HG02884 (cell line): ENCODE data around the gene SYNPR.
A peak's percentile ranks its signal among the peaks of the same experiment; 100 is the strongest.
"Not testable (repeated sequence)": the region's sequence is repeated elsewhere in the genome, so short reads cannot be mapped to it uniquely, and the experiment has no call there.

Experiments used
- ATAC-seq: cut with Tn5 transposase; IDR thresholded peaks from one replicate; pipeline ENCODE4 v1.9.1; 2021; ENCODE audit warnings: mild to moderate bottlenecking, moderate library complexity; ENCODE audit not compliant: unreplicated experiment

Gene SYNPR

DNA sequence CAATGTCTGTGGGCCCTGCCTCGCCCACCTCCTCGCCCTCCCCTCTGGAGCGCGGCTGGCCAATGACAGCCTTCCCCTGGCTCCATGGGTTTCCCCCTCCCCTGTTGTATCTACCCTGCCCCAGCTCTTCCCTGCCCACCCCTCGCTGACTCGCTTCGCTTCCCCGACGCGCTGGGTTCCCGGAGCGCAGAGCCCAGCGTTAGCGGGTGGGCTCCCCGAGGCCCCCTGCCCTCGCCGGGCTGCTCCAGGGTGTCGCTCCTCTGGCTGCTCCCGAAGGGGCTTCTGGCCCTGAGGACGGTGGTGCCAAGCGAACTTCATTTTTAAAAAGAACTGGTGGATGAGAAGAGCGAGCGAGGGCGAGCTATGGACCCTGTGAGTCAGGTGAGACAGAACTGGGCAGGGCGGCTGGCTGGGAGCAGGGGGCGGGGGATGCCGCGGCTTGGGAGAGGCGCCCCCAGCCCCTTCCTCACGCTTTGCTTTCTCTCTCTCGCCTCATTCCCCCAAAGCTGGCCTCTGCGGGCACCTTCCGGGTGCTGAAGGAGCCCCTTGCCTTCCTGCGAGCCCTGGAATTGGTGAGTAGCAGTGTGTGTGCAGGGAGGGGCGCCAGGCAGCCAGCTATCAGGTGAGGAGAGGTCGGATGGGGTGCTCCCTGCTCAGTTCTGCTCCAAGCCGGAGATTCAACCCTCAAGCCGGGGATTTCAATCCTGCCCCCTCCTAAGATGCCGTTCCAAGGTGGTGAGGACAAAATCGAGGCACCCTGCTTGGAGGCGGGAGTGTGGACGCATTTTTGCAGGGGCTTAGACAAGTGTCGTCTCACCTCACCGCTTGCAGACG is at the start of gene SYNPR:
Gene SYNPR, plus strand, starts transcription at position 138 of the 834 bp plus-strand sequence.
- no peak for ATAC-seq

DNA sequence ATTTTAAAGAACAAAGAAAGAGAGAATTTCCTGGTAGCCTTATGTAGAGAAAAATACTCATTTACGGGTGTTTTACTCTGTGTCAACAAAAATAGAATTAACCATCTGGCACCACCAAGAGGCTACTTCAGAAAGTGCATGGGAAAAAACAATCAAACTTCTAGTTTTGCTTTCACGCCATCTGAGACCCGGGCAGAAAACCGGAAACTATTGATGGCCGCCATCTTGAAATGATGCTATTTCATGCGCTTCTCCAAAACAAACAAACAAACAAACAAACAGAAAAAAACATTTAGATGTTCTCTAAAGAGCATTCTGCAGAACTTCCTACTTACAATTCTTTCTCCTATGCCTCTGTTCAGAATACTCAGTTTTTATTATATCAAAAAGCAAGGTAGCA is 49.4 kb upstream of the SYNPR start:
- ATAC-seq, result peak; percentile 88

DNA sequence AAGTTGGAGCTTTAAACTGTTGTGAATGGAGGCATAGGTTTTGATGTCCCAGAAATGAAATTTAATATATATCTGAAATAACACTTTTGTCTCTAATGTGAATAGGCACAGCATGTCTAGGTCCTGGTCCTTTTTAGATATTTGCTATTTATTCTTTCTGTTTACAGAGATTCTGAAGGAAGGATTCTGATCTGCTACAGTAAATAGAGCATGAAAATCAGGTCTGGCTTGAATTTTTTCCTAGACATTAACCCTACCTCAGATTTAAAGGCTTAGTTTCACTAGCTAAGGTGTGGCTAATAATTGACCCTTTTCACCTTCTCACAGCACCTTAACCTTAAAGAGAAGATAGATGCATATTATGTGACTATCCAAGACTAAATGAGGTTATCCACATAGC is 48.0 kb upstream of the SYNPR start:
- no peak for ATAC-seq

DNA sequence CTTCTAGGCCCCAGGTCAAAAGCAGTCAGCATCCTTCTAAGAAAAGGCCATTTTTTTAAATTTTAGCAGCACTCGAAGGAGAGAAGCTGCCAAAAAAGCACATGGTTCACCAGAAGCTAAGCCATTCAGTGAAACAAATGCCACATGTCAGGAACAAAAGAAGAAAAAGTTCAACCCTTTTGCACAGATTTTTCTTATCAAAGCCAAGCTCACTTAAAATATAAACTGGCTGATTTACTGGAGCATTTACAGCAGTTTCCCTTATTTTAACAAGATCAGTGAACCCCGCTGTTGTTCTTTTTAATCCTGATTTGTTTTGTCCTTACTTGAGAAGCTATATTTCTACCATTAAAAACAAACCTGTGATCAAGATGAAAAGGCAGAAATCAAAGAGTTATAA is 46.5 kb upstream of the SYNPR start:
- ATAC-seq, result no peak

DNA sequence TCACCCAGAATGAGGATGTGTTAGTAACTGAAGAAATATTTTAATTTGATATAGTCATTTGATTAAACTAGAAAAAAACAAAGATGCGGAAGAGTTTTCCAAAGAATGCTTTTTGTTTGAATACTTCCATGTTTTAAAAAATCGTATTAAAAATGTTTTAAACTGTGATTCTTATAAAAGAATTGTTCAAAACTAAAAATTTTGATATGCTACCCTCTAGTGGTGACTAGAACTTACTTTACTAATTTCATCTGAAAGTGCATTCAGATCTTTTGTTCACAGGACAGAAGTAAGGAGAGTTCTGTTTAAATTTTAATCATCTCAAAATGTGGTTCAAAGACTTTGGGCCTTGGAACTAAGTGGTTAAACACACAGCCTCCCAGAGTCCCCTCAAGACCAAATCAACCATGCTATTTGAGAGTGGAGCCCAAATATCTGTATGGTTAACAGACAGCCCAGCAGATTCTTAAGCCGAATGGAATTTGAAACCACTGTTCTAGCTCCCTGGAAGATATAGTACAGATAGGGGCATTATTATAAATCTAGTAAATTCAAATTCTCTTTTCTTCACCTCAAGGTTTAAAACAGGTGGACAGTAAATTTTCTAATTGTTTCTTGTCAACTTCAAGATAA is 45.2 kb upstream of the SYNPR start:
- no peak for ATAC-seq

DNA sequence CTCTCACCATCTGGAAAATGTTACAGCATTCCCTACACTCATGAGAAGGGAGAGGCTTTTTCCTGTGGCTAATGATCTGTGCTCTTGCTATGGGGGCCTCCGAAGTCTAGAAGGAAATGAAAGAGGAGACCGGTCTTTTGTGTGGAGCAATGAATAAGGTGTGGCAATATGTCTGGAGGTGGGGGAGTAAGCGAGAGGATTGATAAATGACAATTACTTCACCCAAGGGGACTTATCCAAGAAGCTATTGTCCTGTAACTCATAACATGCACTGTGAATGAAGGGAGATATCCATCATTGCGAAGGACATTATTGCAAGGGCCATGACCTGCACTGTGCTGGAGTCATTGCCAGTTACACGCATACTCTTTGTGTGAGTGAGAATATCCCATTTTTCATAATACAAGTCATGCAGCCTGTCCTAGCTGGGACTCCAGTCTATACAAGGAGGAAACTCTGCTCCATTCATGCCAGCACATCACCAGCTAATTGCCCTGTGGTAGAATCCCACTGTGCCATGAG is 37.7 kb upstream of the SYNPR start:
- no peak for ATAC-seq

DNA sequence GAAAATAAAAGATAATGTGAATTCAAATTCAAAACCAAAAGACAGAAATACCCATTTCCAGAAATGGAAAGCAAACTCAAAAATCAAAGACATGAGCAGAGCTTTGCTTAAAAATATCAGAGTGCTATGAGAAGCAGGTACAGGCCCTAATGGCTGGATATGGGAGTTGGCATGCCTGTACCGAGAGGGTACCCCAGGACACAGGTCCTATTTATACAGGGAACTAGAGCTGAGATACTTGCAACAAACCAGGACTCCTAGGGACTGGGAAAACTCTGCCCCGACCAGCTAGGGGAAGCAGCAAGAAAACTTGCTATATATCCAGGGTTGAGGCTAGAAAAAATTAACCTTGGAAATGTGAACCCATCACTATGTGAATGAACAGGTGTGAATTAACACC is 36.0 kb upstream of the SYNPR start:
- no peak for ATAC-seq

DNA sequence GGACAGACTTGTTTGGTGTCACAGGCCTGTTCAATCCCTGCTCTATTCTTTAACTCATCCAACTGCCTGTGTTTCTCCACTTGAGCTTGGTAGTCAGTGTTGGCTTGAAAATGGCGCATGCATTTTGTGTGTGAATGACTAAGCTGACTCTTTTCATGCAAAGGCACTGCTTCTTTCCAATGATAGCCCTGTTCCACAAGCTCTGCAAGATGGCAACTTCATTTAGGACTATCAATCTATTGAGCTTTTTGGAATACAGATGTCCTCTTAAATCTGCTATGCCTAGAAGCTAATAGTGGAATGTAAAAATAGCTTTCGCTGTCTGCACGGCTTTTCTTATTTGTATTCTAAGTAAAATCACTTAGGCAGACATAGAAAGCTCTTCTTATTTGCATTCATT is 33.6 kb upstream of the SYNPR start:
- ATAC-seq, result no peak

DNA sequence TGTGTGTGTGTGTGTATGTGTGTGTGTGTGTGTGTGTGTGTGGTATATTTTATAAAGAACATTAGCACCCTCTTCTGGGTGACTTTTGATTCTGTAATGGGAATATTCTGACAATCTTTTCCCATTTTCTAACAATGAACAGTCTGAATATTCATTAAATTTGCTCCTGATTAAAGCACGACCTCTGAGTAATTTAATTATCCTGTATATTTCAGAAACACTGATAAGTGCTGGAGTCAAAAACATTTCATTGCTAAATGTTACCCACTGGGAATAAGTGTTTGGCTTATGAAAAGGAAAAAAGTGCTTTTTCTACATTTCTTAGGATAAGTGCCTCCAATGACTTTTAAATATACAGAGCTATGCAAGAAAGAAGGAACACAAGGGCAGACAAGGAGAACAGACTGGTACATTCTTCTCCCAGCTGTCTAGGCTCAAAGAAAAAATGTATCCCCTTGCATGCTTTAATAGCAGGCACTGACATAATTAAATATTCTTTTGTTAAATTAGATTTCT is 32.3 kb upstream of the SYNPR start:
- ATAC-seq, result no peak

DNA sequence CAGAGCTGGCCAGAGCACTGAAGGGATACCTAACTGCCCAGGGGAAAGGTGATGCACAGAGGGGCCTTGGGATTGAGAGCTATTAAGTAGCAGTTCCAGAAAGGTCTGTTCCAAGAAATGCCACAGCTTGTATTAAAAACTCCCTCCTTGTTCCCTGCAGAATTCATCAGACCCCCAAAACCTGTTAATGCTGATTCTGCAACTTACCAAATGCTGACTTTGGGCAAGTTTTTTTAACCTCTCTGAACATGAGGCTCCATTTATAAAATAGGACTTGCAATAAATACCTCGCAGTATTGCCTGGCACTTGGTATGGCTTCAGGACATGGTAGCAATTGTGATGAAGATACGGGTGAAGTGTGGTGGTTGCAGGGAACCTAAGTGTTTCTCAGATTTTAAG is 30.1 kb upstream of the SYNPR start:
- ATAC-seq, result no peak

DNA sequence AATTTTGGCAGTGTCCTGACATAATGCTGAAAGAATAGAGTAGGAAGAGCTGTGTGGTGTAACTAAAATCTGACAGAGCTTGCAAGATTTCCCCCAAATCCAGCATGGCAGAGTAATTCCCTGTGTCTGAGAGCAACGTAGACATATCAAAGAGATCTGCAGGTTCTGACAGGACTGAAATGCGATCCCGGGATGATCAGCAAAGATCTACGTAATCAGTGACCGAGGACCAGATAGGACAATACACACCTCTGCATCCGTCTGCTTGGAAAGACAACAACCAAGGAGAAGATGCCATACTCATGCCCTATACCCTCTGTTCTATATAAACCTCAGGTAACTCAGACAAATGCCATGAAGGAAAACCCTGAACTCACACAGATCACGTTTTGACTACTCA is 26.6 kb upstream of the SYNPR start:
- ATAC-seq, result no peak

DNA sequence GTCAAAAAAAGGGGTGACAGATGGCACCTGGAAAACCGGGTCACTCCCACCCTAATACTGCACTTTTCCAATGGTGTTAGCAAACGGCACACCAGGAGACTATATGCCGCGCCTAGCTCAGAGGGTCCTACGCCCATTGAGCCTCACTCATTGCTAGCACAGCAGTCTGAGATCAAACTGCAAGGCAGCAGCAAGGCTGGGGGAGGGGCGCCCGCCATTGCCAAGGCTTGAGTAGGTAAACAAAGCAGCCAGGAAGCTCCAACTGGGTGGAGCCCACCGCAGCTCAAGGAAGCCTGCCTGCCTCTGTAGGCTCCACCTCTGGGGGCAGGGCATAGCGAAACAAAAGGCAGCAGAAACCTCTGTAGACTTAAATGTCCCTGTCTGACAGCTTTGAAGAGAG is 22.3 kb upstream of the SYNPR start:
- not testable (repeated sequence) for ATAC-seq

DNA sequence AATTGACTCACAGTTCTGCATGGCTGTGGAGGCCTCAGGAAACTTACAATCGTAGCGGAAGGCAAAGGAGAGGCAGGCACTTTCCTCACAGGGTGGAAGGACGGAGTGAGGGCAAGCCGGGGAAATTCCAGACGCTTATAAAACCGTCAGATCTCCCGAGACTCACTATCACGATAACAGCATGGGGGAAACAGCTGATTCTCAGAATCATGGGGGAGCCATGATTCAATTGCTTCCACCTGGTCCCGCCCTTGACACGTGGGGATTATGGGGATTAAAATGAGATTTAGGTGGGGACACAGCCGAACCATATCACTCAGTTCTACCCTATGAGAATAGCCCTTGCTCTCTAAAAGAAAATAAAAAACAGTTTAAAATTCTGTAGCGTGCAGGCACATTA is 13.4 kb upstream of the SYNPR start:
- no peak for ATAC-seq

DNA sequence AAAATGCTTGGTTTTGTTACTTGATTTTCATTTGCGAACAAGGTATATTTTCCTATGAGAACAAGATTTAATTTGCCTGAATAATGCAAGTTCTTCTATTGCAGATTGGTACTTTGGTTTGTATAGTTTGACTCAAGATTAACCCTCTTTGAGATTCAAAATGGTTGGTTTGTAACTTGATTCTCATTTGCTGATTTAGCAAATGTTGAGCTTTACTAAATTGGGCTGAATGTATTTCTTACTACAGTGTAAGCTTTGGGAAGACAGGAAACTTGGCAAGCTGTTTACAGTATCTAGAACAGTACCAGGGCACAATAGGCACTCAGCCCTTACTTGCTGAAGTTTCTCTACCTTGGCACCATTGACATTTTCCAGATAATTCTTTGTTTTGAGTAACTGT is 3.7 kb upstream of the SYNPR start:
- ATAC-seq, result no peak

DNA sequence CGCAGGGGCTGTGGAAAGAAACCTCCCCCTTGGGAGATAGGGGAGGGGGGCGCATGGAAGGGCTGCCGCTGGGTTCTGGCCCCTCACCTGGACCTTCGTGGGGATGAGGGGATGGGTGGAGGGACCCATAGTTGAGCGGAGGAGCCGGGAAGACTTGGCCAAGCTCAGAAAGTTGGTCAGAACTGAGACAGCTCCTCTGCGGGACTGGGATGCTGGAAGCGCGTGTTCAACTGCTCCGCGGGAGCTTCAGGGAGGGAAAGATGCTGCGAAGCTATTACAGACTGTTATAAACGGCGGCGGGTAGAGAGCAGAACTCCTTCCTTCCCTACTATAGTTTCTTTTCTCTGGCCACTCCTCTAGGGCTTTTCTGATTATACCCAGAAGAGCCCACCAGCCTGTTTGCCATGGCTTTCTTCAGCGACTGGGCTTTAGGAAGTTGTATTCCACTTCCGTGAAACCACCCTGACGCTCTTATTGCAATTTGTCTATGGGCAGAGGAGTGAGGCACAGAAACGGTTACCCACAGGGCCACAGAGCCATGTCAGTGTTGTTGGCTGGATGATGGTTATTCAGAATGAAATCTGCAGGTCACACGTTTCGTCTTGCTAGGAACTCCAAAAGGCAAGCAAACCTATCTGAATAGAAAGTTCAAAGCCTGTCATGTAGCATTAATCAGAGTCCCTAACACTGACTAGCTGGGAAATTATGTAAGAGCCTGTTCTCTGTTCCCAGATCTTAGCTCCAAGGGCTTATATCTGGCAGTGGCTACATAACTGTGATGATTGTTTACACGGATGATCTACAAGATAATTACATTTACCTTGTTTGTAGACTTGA is 1.1 kb downstream of the SYNPR start:
- ATAC-seq, result no peak

DNA sequence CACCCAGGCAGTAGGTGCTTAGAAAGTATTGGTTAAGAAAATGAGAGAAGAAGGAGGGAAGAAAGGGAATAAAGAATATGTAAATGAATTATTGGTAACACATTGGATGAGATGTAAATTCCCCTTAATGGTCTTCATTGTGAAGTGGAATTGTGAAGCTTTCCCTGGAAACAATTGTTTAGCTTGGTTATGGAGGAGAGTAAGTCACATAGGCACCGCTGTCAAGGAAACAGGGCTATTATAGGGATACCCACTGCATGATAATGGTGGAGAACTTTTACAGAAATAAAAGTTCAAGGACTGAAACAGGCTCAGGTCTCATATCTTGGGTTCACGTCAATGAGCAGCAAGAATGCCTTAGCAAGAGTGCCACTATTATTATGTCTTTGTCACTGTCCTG is 9.5 kb downstream of the SYNPR start:
- ATAC-seq, result no peak

DNA sequence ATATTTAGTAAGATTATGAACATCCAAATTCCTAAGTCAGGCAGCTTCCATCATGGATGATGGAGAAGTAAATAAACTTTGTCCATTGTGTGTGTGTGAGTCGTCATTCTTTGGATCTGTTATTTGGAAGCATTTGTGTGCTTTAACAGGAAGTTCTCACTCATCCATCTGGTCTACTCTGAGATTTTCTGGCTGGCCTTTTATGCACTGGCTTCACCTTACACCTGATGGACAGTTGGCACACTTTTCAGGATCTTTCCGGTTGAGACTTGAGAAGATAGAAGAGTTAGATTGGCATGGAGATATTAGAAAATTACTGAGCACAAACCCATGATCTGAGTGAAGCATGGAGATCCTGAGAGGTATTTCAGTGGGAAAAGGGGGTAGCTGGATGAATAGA is 12.6 kb downstream of the SYNPR start:
- ATAC-seq, result no peak

DNA sequence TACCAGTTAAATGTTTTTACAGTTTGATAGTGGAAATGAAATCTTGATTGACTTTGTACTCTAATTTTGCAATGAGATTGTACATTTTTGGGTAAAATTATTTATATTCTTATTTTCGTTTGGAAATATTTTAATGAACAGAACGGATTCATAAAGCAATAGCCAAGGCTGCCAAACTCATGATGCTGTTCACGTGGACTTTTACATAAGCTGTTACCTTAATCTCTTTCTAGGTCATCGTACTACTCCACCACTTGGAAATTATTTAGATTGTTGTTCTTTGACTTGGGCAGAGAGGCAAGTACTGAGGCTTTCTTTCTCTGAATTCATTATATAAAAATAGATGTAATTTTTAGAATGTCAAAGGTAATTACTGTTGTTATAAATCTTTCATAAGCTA is 16.2 kb downstream of the SYNPR start:
- ATAC-seq, result no peak

DNA sequence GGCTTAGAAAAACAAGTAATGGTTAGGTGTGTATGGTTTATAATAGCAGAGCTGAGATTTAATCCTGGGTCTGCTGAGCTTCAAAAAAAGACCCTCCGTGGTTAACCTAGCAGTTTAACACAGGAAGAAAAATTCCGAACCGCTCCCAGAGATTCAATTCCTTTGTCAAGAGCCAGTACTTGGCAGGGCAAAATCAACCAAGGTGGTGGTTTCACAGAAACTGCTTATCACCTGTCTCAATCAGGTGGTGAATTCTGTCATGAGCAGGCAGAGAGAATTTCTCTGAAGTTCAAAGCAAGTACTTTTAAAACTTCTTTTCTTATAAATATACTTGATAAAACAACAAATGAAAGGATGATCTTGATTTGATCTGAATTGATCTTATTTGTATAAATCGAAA is 17.2 kb downstream of the SYNPR start:
- no peak for ATAC-seq

DNA sequence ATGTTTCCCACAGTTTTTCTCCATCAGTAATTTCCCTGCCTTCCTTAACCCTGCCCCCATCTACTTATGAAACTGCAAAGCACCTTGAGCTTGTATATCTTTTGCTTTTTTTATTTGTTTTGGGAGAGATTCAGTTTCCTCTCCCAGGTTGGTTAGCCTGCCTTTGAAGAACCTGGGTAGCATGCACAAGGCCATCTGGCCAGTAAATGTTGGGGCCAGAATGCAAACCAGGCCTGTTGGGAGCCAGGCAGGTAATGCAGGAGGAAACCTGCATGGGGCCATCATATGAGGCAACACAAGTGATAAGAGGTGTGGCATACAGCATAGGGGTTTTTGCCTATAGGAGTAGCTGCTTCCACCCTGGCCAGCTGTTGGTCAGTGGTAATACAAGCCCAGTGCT is 17.7 kb downstream of the SYNPR start:
- no peak for ATAC-seq

DNA sequence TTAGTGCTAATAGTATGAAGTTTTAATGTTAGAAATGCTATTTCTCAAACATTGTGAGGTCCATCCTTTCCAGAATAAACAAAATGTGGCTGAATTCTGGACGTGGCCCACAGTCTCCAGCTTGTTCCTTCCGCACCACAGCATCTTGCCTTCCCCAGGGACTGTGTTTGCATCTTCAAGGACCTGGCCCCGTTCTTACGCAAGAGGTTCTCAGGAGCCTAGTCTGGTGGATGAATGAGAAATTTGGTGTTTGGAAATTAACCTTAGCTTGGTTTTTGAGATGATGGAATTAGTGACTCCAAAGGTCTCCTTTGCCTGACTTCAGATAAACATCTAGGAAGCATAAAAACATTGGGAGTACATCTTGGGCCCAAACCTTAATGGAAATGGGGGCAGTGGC is 18.1 kb downstream of the SYNPR start:
- no peak for ATAC-seq
